A549 (cell line): Measurements from ENCODE around the gene IGF2BP3.

Experiments
- CBX8 ChIP-seq: fragments of 200-600 bp; sonication (generic); IDR thresholded peaks from 2 replicates; pipeline ENCODE4 v1.6.1; 2016
- ELK1 ChIP-seq: fragments of 150-350 bp; IDR thresholded peaks from 2 replicates; pipeline ENCODE4 v1.6.1; 2014; ENCODE audit warnings: low read depth, mild to moderate bottlenecking, low read length
- POLR2A ChIP-seq: IDR thresholded peaks from 2 replicates; pipeline ENCODE4 v1.6.1; 2012; ENCODE audit warnings: mild to moderate bottlenecking, low read length
- POLR2AphosphoS2 ChIP-seq: conservative IDR thresholded peaks from 2 replicates; pipeline ENCODE4 v1.6.1; 2012; ENCODE audit warnings: low read length, improper control_type of control experiment, inconsistent platforms
- TF ChIP-seq, protein P1 (sequence below): fragments of 450-650 bp; IDR thresholded peaks from 2 replicates; pipeline ENCODE4 v1.6.1; 2014; ENCODE audit warnings: antibody characterized with exemption

DNA sequence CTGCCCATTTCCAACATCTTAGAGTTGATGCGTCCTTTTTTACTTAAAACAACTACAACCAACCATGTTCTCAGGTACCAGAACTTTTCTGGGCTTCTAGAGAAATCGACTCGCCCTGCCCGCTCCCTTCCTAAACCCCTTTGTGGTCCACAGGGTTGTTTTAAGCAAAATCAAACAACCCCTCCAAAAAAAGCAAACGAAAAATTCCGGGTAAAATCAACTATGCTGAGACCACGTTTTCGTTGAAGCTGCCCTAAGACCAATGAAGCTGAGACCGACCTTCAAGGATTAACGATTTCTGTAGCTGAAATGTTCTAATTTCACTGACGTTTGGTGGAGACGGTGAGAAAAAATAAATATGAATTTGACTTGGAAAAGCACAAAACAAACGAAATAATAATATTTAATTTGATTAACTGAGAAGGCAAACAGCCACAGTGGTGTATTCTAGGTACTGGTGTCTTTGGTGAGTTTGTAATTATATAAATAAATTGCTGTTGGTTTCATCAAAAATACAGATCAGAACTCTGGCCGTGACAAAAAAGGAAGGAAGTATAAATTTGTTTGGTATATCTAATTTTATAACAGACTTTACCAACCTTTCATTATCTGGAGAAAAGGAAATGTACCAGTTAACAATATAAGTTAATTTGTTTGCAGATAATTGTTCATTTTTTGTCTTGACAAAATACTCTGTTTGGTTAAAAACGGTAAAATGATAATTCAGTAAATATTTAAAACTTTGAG lies 4.7 kb upstream of the IGF2BP3 start:
- TF ChIP-seq POLR2A (no peak), CBX8 (no peak), ELK1 (no peak), POLR2AphosphoS2 (no peak)
- TF ChIP-seq, protein P1, sequence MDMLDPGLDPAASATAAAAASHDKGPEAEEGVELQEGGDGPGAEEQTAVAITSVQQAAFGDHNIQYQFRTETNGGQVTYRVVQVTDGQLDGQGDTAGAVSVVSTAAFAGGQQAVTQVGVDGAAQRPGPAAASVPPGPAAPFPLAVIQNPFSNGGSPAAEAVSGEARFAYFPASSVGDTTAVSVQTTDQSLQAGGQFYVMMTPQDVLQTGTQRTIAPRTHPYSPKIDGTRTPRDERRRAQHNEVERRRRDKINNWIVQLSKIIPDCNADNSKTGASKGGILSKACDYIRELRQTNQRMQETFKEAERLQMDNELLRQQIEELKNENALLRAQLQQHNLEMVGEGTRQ, result no peak
